ENCODE measurements around the gene DNMT3L.

DNA sequence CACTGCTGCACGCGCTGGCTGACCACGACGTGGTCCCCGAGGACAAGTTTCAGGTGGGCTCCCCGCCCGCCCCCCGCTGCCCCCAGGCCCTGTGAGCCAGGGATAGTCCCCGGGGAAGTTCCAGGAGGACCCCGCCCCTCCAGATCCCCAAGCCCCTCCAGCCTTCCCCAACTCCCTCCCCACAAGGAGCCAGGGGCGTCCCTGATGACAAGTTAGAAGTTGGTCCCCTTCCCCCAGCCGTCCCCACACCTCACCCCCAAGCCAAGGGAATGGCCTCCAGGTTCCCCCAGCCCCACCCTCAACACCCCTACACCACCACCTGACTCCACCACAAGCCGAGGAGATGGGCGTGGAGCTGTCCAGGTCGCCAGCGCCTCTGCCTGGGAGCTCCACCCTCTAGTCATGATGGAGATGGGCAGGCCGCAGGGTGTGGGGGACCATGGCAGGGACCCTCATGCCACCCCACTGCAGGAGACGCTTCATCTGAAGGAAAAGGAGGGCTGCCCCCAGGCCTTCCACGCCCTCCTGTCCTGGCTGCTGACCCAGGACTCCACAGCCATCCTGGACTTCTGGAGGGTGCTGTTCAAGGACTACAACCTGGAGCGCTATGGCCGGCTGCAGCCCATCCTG is 24.5 kb upstream of the DNMT3L start:
- TF ChIP-seq, protein P1, sequence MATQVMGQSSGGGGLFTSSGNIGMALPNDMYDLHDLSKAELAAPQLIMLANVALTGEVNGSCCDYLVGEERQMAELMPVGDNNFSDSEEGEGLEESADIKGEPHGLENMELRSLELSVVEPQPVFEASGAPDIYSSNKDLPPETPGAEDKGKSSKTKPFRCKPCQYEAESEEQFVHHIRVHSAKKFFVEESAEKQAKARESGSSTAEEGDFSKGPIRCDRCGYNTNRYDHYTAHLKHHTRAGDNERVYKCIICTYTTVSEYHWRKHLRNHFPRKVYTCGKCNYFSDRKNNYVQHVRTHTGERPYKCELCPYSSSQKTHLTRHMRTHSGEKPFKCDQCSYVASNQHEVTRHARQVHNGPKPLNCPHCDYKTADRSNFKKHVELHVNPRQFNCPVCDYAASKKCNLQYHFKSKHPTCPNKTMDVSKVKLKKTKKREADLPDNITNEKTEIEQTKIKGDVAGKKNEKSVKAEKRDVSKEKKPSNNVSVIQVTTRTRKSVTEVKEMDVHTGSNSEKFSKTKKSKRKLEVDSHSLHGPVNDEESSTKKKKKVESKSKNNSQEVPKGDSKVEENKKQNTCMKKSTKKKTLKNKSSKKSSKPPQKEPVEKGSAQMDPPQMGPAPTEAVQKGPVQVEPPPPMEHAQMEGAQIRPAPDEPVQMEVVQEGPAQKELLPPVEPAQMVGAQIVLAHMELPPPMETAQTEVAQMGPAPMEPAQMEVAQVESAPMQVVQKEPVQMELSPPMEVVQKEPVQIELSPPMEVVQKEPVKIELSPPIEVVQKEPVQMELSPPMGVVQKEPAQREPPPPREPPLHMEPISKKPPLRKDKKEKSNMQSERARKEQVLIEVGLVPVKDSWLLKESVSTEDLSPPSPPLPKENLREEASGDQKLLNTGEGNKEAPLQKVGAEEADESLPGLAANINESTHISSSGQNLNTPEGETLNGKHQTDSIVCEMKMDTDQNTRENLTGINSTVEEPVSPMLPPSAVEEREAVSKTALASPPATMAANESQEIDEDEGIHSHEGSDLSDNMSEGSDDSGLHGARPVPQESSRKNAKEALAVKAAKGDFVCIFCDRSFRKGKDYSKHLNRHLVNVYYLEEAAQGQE (IDR thresholded peaks at IDR 0.05; ENCODE audit: insufficient read depth in 1 of 2, low read depth in 2 of 2, low read length in 2 of 2): no peak
- no peak for TF ChIP-seq TAF1 (IDR thresholded peaks at IDR 0.05; ENCODE audit: borderline replicate concordance, insufficient read depth, low read length)
- TF ChIP-seq POLR2AphosphoS5 (IDR thresholded peaks at IDR 0.05; ENCODE audit: low read depth, low read length): no peak
- no peak for TF ChIP-seq FOXP2 (optimal IDR thresholded peaks at IDR 0.05; ENCODE audit: borderline replicate concordance, extremely low read depth, extremely low read length, insufficient read depth)

Measured in PFSK-1 (cell line).